Endodermal cell (in vitro differentiated cells): ENCODE results near the gene DIRAS3. TPM values are rescaled to one million over a fixed set of nuclear protein-coding genes. Genes with fewer than 3 reads are reported as not detected.

Experiments
- DNase-seq: peaks from one replicate; pipeline ENCODE4 v3.0.0-alpha.2; 2017
- H3K27ac ChIP-seq: 2 replicates; pipeline ENCODE4 v1.5.1; 2013; ENCODE audit warnings: mild to moderate bottlenecking, low read depth, low read length, moderate library complexity
- H3K27me3 ChIP-seq: 2 replicates; pipeline ENCODE4 v1.6.1; 2013; ENCODE audit warnings: mild to moderate bottlenecking, low read length, moderate library complexity; ENCODE audit not compliant: insufficient read depth, control insufficient read depth, poor library complexity, severe bottlenecking
- H3K36me3 ChIP-seq: 2 replicates; pipeline ENCODE4 v1.7.0; 2013; ENCODE audit warnings: mild to moderate bottlenecking, low read length, moderate library complexity; ENCODE audit not compliant: control insufficient read depth, insufficient read depth
- H3K4me1 ChIP-seq: one replicate; pipeline ENCODE4 v1.7.0; 2013; ENCODE audit warnings: low read length; ENCODE audit not compliant: control insufficient read depth, insufficient read depth
- H3K4me3 ChIP-seq: 2 replicates; pipeline ENCODE4 v1.5.1; 2013; ENCODE audit warnings: mild to moderate bottlenecking, low read length, moderate library complexity
- H3K9ac ChIP-seq: 2 replicates; pipeline ENCODE4 v1.6.1; 2013; ENCODE audit warnings: mild to moderate bottlenecking, low read length, moderate library complexity; ENCODE audit not compliant: poor library complexity, severe bottlenecking; ENCODE audit errors: extremely low read depth
- H3K9me3 ChIP-seq: 2 replicates; pipeline ENCODE4 v1.6.1; 2013; ENCODE audit warnings: mild to moderate bottlenecking, low read length, moderate library complexity; ENCODE audit not compliant: control insufficient read depth
- H3K27ac Mint-ChIP-seq: 2 replicates; pipeline ENCODE4 v1.8.0; 2020; ENCODE audit warnings: mixed read lengths
- H3K27me3 Mint-ChIP-seq: 2 replicates; pipeline ENCODE4 v1.8.0; 2021; ENCODE audit warnings: mild to moderate bottlenecking, mixed read lengths; ENCODE audit not compliant: insufficient read depth
- H3K36me3 Mint-ChIP-seq: 2 replicates; pipeline ENCODE4 v1.8.0; 2020; ENCODE audit warnings: low read depth, mixed read lengths
- H3K4me1 Mint-ChIP-seq: 2 replicates; pipeline ENCODE4 v1.8.0; 2020; ENCODE audit warnings: mixed read lengths
- H3K4me3 Mint-ChIP-seq: 2 replicates; pipeline ENCODE4 v1.8.0; 2020; ENCODE audit warnings: mild to moderate bottlenecking, moderate library complexity, mixed read lengths
- H3K9me3 Mint-ChIP-seq: 2 replicates; pipeline ENCODE4 v1.8.0; 2020; ENCODE audit warnings: mild to moderate bottlenecking, mixed read lengths
- CTCF ChIP-seq: fragments of 200-600 bp; sonication (generic); conservative IDR thresholded peaks from 2 replicates; pipeline ENCODE4 v1.5.0; 2021; ENCODE audit warnings: antibody characterized with exemption, mild to moderate bottlenecking
- WGBS, 2 experiments: methylation state at CpG; one replicate each; pipeline versions ENCODE4 v1.1.5 to v1.1.7; 2013; ENCODE audit warnings: missing lambda C conversion rate in 2 of 2, mixed read lengths in 1 of 2; ENCODE audit not compliant: insufficient coverage in 1 of 2, insufficient read length in 1 of 2; 5-methylcytosine and 5-hydroxymethylcytosine counted together
- total RNA-seq, 2 donors: library from RNA; stranded (reverse); fragmentation: NEBNext Ultra II Directional in 1 of 2; extraction: Animal tissue kit (Norgen Biotek cat#: 25700) in 1 of 2; gene quantifications; 2 replicates in 1 of 2; 3 replicates in 1 of 2; pipeline ENCODE4 v1.2.1, GENCODE V29; 2021

DIRAS3 gene
- total RNA-seq, 2 donors from 2014 or later, result 0.35 to 0.84 TPM

GRCh38 chr1:68024635-68025338 lies 25.6 kb downstream of the DIRAS3 start:
- no peaks in the 10 kb centered on the region for H3K9me3 Mint-ChIP-seq
- peaks cover 3% of the 10 kb centered on the region for H3K27me3 Mint-ChIP-seq
- Histone ChIP-seq H3K4me1 (no peaks in the 10 kb centered on the region), H3K9me3 (no peaks in the 10 kb centered on the region), H3K36me3 (no peaks in the 10 kb centered on the region), H3K4me3 (no peak overlapping the region), H3K27ac (no peak overlapping the region), H3K27me3 (no peaks in the 10 kb centered on the region), H3K9ac (no peak overlapping the region)
- no peak for TF ChIP-seq CTCF
- H3K4me3 Mint-ChIP-seq, result no peak overlapping the region
- DNase-seq, result no peak
- no peak overlapping the region for H3K27ac Mint-ChIP-seq
- H3K4me1 Mint-ChIP-seq, result no peaks in the 10 kb centered on the region
- 80% methylated on average over 2 of the region's 2 CpGs; no CpG with 5 or more reads in 1 of the 2 experiments for WGBS, 2 experiments
- no peaks in the 10 kb centered on the region for H3K36me3 Mint-ChIP-seq

GRCh38 chr1:68016381-68016780 lies 34.0 kb downstream of the DIRAS3 start:
- Mint-ChIP-seq H3K36me3 (no peaks in the 10 kb centered on the region), H3K9me3 (no peaks in the 10 kb centered on the region), H3K27ac (no peak overlapping the region), H3K4me3 (no peak overlapping the region), H3K4me1 (peaks cover 8% of the 10 kb centered on the region), H3K27me3 (no peaks in the 10 kb centered on the region)
- Histone ChIP-seq H3K4me3 (no peak overlapping the region), H3K27ac (no peak overlapping the region), H3K9me3 (no peaks in the 10 kb centered on the region), H3K36me3 (no peaks in the 10 kb centered on the region), H3K27me3 (no peaks in the 10 kb centered on the region), H3K9ac (no peak overlapping the region), H3K4me1 (peaks cover 3% of the 10 kb centered on the region)
- 80 to 92% methylated on average over 2 of the region's 2 CpGs for WGBS, 2 experiments
- TF ChIP-seq CTCF, result no peak
- no peak for DNase-seq

- Histone ChIP-seq H3K9ac (no peak overlapping the region), H3K9me3 (no peaks in the 10 kb centered on the region), H3K27me3 (no peaks in the 10 kb centered on the region), H3K4me1 (peaks cover 3% of the 10 kb centered on the region), H3K4me3 (no peak overlapping the region), H3K27ac (no peak overlapping the region), H3K36me3 (no peaks in the 10 kb centered on the region)
- H3K27ac Mint-ChIP-seq, result no peak overlapping the region
- no peak overlapping the region for H3K4me3 Mint-ChIP-seq
- peaks cover 8% of the 10 kb centered on the region for H3K4me1 Mint-ChIP-seq
- no peaks in the 10 kb centered on the region for H3K36me3 Mint-ChIP-seq
- DNase-seq, result no peak
- H3K27me3 Mint-ChIP-seq, result no peaks in the 10 kb centered on the region
- no peaks in the 10 kb centered on the region for H3K9me3 Mint-ChIP-seq
- WGBS, 2 experiments, result 94 to 100% methylated on average over 1 to 3 of the region's 3 CpGs
- no peak for TF ChIP-seq CTCF
Observed at GRCh38 chr1:68015971-68016370, 34.5 kb downstream of the DIRAS3 start.
